H9 (cell line): ENCODE results near the gene NCAN. TPM values are rescaled to one million over a fixed set of nuclear protein-coding genes. Genes with fewer than 3 reads are reported as not detected.

Experiments
- DNase-seq: peaks from one replicate; pipeline ENCODE4 v3.0.0-alpha.2; 2017
- H2AFZ ChIP-seq: one replicate; pipeline ENCODE4 v1.6.1; 2013; ENCODE audit warnings: mild to moderate bottlenecking, low read length, control low read depth, moderate library complexity
- H2AK5ac ChIP-seq: 2 replicates; pipeline ENCODE4 v1.6.1; 2013; ENCODE audit warnings: low read length, control low read depth, mixed read lengths; ENCODE audit not compliant: insufficient read length
- H2BK120ac ChIP-seq: one replicate; pipeline ENCODE4 v1.6.1; 2013; ENCODE audit warnings: low read depth, mild to moderate bottlenecking, low read length, control low read depth, inconsistent platforms; ENCODE audit not compliant: poor library complexity, severe bottlenecking
- H2BK12ac ChIP-seq: 2 replicates; pipeline ENCODE4 v1.6.1; 2013; ENCODE audit warnings: low read length, control low read depth, mixed read lengths, low read depth; ENCODE audit not compliant: insufficient read length
- H2BK15ac ChIP-seq: 2 replicates; pipeline ENCODE4 v1.6.1; 2013; ENCODE audit warnings: low read depth, low read length, control low read depth
- H2BK20ac ChIP-seq: one replicate; pipeline ENCODE4 v1.6.1; 2013; ENCODE audit warnings: low read depth, mild to moderate bottlenecking, low read length, control low read depth, inconsistent platforms; ENCODE audit not compliant: poor library complexity, severe bottlenecking
- H2BK5ac ChIP-seq: 2 replicates; pipeline ENCODE4 v1.6.1; 2013; ENCODE audit warnings: low read length, control low read depth, mixed read lengths; ENCODE audit not compliant: insufficient read length
- H3K14ac ChIP-seq: 2 replicates; pipeline ENCODE4 v1.6.1; 2013; ENCODE audit warnings: low read length, control low read depth; ENCODE audit not compliant: insufficient read depth
- H3K18ac ChIP-seq: 2 replicates; pipeline ENCODE4 v1.6.1; 2013; ENCODE audit warnings: low read depth, mild to moderate bottlenecking, mixed read lengths, low read length, control low read depth; ENCODE audit not compliant: insufficient read length
- H3K23ac ChIP-seq: 2 replicates; pipeline ENCODE4 v1.6.1; 2013; ENCODE audit warnings: low read length, control low read depth, mixed read lengths, low read depth; ENCODE audit not compliant: insufficient read length
- H3K23me2 ChIP-seq: 2 replicates; pipeline ENCODE4 v1.6.1; 2013; ENCODE audit warnings: low read depth, mild to moderate bottlenecking, mixed read lengths, low read length, control low read depth; ENCODE audit not compliant: insufficient read length, poor library complexity, severe bottlenecking
- H3K27ac ChIP-seq: 2 replicates; pipeline ENCODE4 v1.5.1; 2013; ENCODE audit warnings: low read length, control low read depth, mixed read lengths, low read depth; ENCODE audit not compliant: insufficient read length
- H3K27me3 ChIP-seq: 2 replicates; pipeline ENCODE4 v1.6.1; 2013; ENCODE audit warnings: low read length, control low read depth, inconsistent platforms; ENCODE audit not compliant: insufficient read depth
- H3K4ac ChIP-seq: 2 replicates; pipeline ENCODE4 v1.6.1; 2013; ENCODE audit warnings: low read depth, mild to moderate bottlenecking, control low read depth, inconsistent platforms, low read length, moderate library complexity
- H3K4me1 ChIP-seq: 2 replicates; pipeline ENCODE4 v1.6.1; 2013; ENCODE audit warnings: low read length, control low read depth, inconsistent platforms; ENCODE audit not compliant: insufficient read depth
- H3K4me2 ChIP-seq: 2 replicates; pipeline ENCODE4 v1.6.1; 2013; ENCODE audit warnings: low read length, control low read depth, mixed read lengths; ENCODE audit not compliant: insufficient read length, insufficient read depth
- H3K56ac ChIP-seq: 2 replicates; pipeline ENCODE4 v1.6.1; 2013; ENCODE audit warnings: low read depth, mild to moderate bottlenecking, mixed read lengths, low read length, control low read depth; ENCODE audit not compliant: insufficient read length
- H3K79me1 ChIP-seq: 2 replicates; pipeline ENCODE4 v1.6.1; 2013; ENCODE audit warnings: low read depth, mild to moderate bottlenecking, moderate library complexity, low read length, control low read depth, inconsistent platforms; ENCODE audit not compliant: insufficient read depth, poor library complexity, severe bottlenecking
- H3K79me2 ChIP-seq: 2 replicates; pipeline ENCODE4 v1.6.1; 2013; ENCODE audit warnings: low read length, control low read depth, inconsistent platforms; ENCODE audit not compliant: insufficient read depth
- H3K9ac ChIP-seq: 2 replicates; pipeline ENCODE4 v1.6.1; 2013; ENCODE audit warnings: low read length, control low read depth, mixed read lengths; ENCODE audit not compliant: insufficient read length; ENCODE audit errors: extremely low read depth
- H3K9me3 ChIP-seq: one replicate; pipeline ENCODE4 v1.6.1; 2013; ENCODE audit warnings: low read depth, low read length, inconsistent platforms; ENCODE audit not compliant: control insufficient read depth
- H3T11ph ChIP-seq: one replicate; pipeline ENCODE4 v1.6.1; 2013; ENCODE audit warnings: mild to moderate bottlenecking, low read length, control low read depth, inconsistent platforms
- H4K20me1 ChIP-seq: one replicate; pipeline ENCODE4 v1.6.1; 2013; ENCODE audit not compliant: control insufficient read depth, insufficient read length, insufficient read depth
- H4K5ac ChIP-seq: 2 replicates; pipeline ENCODE4 v1.6.1; 2013; ENCODE audit warnings: low read depth, mild to moderate bottlenecking, mixed read lengths, low read length, control low read depth; ENCODE audit not compliant: insufficient read length
- H4K8ac ChIP-seq: replicated peaks from 2 replicates; pipeline ENCODE4 v1.6.1; 2013; ENCODE audit warnings: low read length, control low read depth, mixed read lengths, low read depth; ENCODE audit not compliant: insufficient read length
- H4K91ac ChIP-seq: 2 replicates; pipeline ENCODE4 v1.6.1; 2013; ENCODE audit warnings: low read depth, mild to moderate bottlenecking, moderate library complexity, mixed read lengths, low read length, control low read depth; ENCODE audit not compliant: insufficient read length
- H3K27ac Mint-ChIP-seq, 3 experiments: 2 replicates in 2 of 3; 3 replicates in 1 of 3; pipeline ENCODE4 v1.8.0; 2020 to 2021; ENCODE audit warnings: mixed read lengths in 3 of 3, mild to moderate bottlenecking in 1 of 3, moderate library complexity in 1 of 3
- H3K27me3 Mint-ChIP-seq: 2 replicates; pipeline ENCODE4 v1.8.0; 2021; ENCODE audit warnings: low read depth, mild to moderate bottlenecking, moderate library complexity, mixed read lengths
- H3K36me3 Mint-ChIP-seq, 3 experiments: 2 replicates in 2 of 3; 3 replicates in 1 of 3; pipeline ENCODE4 v1.8.0; 2020 to 2021; ENCODE audit warnings: low read depth in 3 of 3, mixed read lengths in 3 of 3; ENCODE audit not compliant: insufficient read depth in 1 of 3
- H3K4me1 Mint-ChIP-seq, 2 experiments: 2 replicates each; pipeline ENCODE4 v1.8.0; 2020; ENCODE audit warnings: mixed read lengths in 2 of 2
- H3K4me3 Mint-ChIP-seq, 2 experiments: 2 replicates in 1 of 2; 3 replicates in 1 of 2; pipeline ENCODE4 v1.8.0; 2020 to 2021; ENCODE audit warnings: mild to moderate bottlenecking in 2 of 2, mixed read lengths in 2 of 2, moderate library complexity in 1 of 2
- H3K9me3 Mint-ChIP-seq, 2 experiments: 2 replicates in 1 of 2; 3 replicates in 1 of 2; pipeline ENCODE4 v1.8.0; 2020; ENCODE audit warnings: mild to moderate bottlenecking in 2 of 2, mixed read lengths in 2 of 2, moderate library complexity in 1 of 2
- CTCF ChIP-seq: fragments of 200-600 bp; sonication (generic); conservative IDR thresholded peaks from 3 replicates; pipeline ENCODE4 v1.8.0; 2021; ENCODE audit warnings: antibody characterized with exemption, mild to moderate bottlenecking
- WGBS: extraction: QIAGEN DNeasy Blood & Tissue Kit; methylation state at CpG from one replicate; pipeline ENCODE4 v1.1.7; 2013; ENCODE audit warnings: missing lambda C conversion rate, low lambda C conversion rate, mixed read lengths; ENCODE audit not compliant: insufficient read length; ENCODE audit errors: extremely low coverage; 5-methylcytosine and 5-hydroxymethylcytosine counted together
- total RNA-seq: library from RNA; stranded (reverse); gene quantifications from 2 replicates; pipeline ENCODE4 v1.2.1, GENCODE V29; 2021

The NCAN gene
- total RNA-seq, 1 experiment from 2014 or later, result 1.6 TPM

GRCh38 chr19:19224150-19224851, 12.5 kb downstream of the NCAN start:
- H3K27ac Mint-ChIP-seq, result no peak overlapping the region
- WGBS, result no CpG with 5 or more reads among the region's 17 CpGs
- Histone ChIP-seq H2BK5ac (no peak overlapping the region), H3K4me1 (no peaks in the 10 kb centered on the region), H2AFZ (no peak overlapping the region), H2BK15ac (no peak overlapping the region), H4K5ac (no peak overlapping the region), H3K23me2 (no peaks in the 10 kb centered on the region), H2BK120ac (no peak overlapping the region), H2BK20ac (no peak overlapping the region), H3K79me2 (no peaks in the 10 kb centered on the region), H2BK12ac (no peak overlapping the region), H3K4me2 (peak overlapping the region; percentile 44), H3K4ac (no peak overlapping the region), H3K18ac (no peak overlapping the region), H3K9me3 (no peaks in the 10 kb centered on the region), H4K20me1 (no peaks in the 10 kb centered on the region), H3K14ac (no peak overlapping the region), H3K79me1 (no peaks in the 10 kb centered on the region), H3T11ph (no peak overlapping the region), H3K27me3 (peaks cover 4% of the 10 kb centered on the region; the same call in 1 of the 2 replicates), H3K56ac (no peak overlapping the region), H3K9ac (no peak overlapping the region), H4K91ac (no peak overlapping the region), H3K27ac (no peak overlapping the region), H2AK5ac (no peak overlapping the region), H4K8ac (no peak overlapping the region), H3K23ac (no peak overlapping the region)
- no peak for DNase-seq
- H3K4me1 Mint-ChIP-seq, result peaks cover 0 to 3% of the 10 kb centered on the region in 2 experiments; a peak in 1 of 4 replicates
- no peaks in the 10 kb centered on the region for H3K36me3 Mint-ChIP-seq
- peaks cover 0 to 9% of the 10 kb centered on the region in 2 experiments; a peak in 3 of 5 replicates for H3K9me3 Mint-ChIP-seq
- no peak for TF ChIP-seq CTCF
- H3K27me3 Mint-ChIP-seq, result peaks cover 87% of the 10 kb centered on the region
- peak overlapping the region; percentile 58 to 77 for H3K4me3 Mint-ChIP-seq
